ENCODE data around the gene DUSP19. TPM values are rescaled to one million over a fixed set of nuclear protein-coding genes. Genes with fewer than 3 reads are reported as not detected.
A peak's percentile ranks its signal among the peaks of the same experiment; 100 is the strongest.

Gene DUSP19
- total and polyA plus RNA-seq, 2 of the 13 experiments (the other 11 are each of a cell fraction or from before 2014, with no cell fraction given) = 1.3 to 1.9 TPM

DNA sequence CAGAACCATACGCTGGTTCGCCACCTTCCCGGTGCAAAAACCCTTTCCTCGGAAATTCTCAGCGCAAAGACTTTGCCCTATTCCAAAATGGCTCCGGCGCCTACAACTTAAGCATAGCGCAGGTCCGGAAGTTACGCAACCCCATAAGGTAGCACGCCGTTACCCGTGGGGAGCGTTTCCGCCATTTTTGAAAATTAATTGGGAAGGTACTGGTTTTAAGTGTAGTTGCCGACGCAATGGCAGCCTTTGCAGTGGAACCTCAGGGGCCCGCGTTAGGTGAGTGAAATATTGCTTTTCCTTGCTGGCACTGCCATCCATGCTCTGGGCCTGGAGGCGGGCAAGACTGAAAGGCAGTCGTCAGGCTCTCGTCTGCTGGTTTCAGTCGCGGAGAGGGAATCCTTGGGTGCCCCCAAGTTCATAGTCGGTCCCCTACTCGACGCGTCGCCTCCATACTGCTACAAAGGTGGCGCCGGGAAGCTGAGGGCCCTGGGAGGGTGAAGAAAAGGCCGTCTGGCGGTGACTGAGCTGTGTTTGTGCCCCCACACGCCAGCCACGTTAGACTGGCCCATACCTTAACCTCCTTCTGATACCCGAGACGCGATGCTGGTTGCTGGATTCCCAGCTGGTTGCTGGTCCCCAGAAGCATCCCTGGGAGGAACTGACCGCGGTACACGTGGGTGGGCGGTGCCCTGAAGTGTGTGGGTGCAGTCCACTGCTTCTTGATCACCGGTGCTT lies 45.8 kb downstream of the DUSP19 start, which contains the start of gene NUP35 (continued):
- TF ChIP-seq, protein P1, sequence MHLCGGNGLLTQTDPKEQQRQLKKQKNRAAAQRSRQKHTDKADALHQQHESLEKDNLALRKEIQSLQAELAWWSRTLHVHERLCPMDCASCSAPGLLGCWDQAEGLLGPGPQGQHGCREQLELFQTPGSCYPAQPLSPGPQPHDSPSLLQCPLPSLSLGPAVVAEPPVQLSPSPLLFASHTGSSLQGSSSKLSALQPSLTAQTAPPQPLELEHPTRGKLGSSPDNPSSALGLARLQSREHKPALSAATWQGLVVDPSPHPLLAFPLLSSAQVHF (CRISPR knock-in tag; IDR thresholded peaks at IDR 0.05) = peak; percentile 55; the same call in 1 of the 2 replicates
- 0 out of 2 replicates have a peak, but pooled peaks have one; percentile 69 for TF ChIP-seq ZNF598 (CRISPR knock-in tag; IDR thresholded peaks at IDR 0.05; ENCODE audit: borderline replicate concordance)
- TF ChIP-seq, protein P2, sequence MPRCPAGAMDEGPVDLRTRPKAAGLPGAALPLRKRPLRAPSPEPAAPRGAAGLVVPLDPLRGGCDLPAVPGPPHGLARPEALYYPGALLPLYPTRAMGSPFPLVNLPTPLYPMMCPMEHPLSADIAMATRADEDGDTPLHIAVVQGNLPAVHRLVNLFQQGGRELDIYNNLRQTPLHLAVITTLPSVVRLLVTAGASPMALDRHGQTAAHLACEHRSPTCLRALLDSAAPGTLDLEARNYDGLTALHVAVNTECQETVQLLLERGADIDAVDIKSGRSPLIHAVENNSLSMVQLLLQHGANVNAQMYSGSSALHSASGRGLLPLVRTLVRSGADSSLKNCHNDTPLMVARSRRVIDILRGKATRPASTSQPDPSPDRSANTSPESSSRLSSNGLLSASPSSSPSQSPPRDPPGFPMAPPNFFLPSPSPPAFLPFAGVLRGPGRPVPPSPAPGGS (CRISPR knock-in tag; IDR thresholded peaks at IDR 0.05) = peak; percentile 74; the same call in 1 of the 2 replicates
- TF ChIP-seq ZNF24 (IDR thresholded peaks at IDR 0.05) = 0 out of 2 replicates have a peak, but pooled peaks have one; percentile 20
- peak; percentile 92 for TF ChIP-seq BORCS8-MEF2B (CRISPR knock-in tag; IDR thresholded peaks at IDR 0.05)
- TF ChIP-seq GATAD1 (CRISPR knock-in tag; IDR thresholded peaks at IDR 0.05) = peak; percentile 91
- TF ChIP-seq ZNF546 (CRISPR knock-in tag; conservative IDR thresholded peaks at IDR 0.05) = 0 out of 2 replicates have a peak, but pooled peaks have one; percentile 50
- no peak; the same call in 1 of the 2 replicates for TF ChIP-seq ZNF567 (CRISPR knock-in tag; IDR thresholded peaks at IDR 0.05; ENCODE audit: borderline replicate concordance)
- TF ChIP-seq RXRA (CRISPR knock-in tag; IDR thresholded peaks at IDR 0.05) = peak; percentile 73; the same call in 1 of the 2 replicates
- TF ChIP-seq SP2 (CRISPR knock-in tag; IDR thresholded peaks at IDR 0.05) = peak; percentile 39; the same call in 1 of the 2 replicates
- TF ChIP-seq, protein P3, sequence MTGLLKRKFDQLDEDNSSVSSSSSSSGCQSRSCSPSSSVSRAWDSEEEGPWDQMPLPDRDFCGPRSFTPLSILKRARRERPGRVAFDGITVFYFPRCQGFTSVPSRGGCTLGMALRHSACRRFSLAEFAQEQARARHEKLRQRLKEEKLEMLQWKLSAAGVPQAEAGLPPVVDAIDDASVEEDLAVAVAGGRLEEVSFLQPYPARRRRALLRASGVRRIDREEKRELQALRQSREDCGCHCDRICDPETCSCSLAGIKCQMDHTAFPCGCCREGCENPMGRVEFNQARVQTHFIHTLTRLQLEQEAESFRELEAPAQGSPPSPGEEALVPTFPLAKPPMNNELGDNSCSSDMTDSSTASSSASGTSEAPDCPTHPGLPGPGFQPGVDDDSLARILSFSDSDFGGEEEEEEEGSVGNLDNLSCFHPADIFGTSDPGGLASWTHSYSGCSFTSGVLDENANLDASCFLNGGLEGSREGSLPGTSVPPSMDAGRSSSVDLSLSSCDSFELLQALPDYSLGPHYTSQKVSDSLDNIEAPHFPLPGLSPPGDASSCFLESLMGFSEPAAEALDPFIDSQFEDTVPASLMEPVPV (CRISPR knock-in tag; IDR thresholded peaks at IDR 0.05) = 0 out of 2 replicates have a peak, but pooled peaks have one; percentile 18
- TF ChIP-seq ZNF30 (CRISPR knock-in tag; IDR thresholded peaks at IDR 0.05) = no peak
- TF ChIP-seq, protein P4, sequence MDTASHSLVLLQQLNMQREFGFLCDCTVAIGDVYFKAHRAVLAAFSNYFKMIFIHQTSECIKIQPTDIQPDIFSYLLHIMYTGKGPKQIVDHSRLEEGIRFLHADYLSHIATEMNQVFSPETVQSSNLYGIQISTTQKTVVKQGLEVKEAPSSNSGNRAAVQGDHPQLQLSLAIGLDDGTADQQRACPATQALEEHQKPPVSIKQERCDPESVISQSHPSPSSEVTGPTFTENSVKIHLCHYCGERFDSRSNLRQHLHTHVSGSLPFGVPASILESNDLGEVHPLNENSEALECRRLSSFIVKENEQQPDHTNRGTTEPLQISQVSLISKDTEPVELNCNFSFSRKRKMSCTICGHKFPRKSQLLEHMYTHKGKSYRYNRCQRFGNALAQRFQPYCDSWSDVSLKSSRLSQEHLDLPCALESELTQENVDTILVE (CRISPR knock-in tag; IDR thresholded peaks at IDR 0.05) = peak; percentile 73
- peak; percentile 57; the same call in 1 of the 2 replicates for TF ChIP-seq GLI4 (CRISPR knock-in tag; IDR thresholded peaks at IDR 0.05; ENCODE audit: borderline replicate concordance)
- TF ChIP-seq RORA (CRISPR knock-in tag; IDR thresholded peaks at IDR 0.05) = no peak
- TF ChIP-seq RBFOX2 (IDR thresholded peaks at IDR 0.05; ENCODE audit: low read depth, low read length) = peak; percentile 62
- no peak for TF ChIP-seq ZNF678 (CRISPR knock-in tag; IDR thresholded peaks at IDR 0.05)
- TF ChIP-seq, protein P5, sequence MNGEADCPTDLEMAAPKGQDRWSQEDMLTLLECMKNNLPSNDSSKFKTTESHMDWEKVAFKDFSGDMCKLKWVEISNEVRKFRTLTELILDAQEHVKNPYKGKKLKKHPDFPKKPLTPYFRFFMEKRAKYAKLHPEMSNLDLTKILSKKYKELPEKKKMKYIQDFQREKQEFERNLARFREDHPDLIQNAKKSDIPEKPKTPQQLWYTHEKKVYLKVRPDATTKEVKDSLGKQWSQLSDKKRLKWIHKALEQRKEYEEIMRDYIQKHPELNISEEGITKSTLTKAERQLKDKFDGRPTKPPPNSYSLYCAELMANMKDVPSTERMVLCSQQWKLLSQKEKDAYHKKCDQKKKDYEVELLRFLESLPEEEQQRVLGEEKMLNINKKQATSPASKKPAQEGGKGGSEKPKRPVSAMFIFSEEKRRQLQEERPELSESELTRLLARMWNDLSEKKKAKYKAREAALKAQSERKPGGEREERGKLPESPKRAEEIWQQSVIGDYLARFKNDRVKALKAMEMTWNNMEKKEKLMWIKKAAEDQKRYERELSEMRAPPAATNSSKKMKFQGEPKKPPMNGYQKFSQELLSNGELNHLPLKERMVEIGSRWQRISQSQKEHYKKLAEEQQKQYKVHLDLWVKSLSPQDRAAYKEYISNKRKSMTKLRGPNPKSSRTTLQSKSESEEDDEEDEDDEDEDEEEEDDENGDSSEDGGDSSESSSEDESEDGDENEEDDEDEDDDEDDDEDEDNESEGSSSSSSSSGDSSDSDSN (CRISPR knock-in tag; IDR thresholded peaks at IDR 0.05) = peak; percentile 72
- peak; percentile 23; the same call in 1 of the 2 replicates for TF ChIP-seq ESRRA (CRISPR knock-in tag; IDR thresholded peaks at IDR 0.05; ENCODE audit: low read depth)
